NCI-H345 treated with DMSO at 0.1 percent for 48 hours (cell line): ENCODE results near the gene KLHL25.
"Not testable (repeated sequence)": the region's sequence is repeated elsewhere in the genome, so short reads cannot be mapped to it uniquely, and the experiment has no call there.

ENCODE experiments used
- DNase-seq: peaks from one replicate; lab custom pipeline; 2025; ENCODE audit not compliant: unreplicated experiment; lab: John Stamatoyannopoulos, UW

The KLHL25 gene

GRCh38 chr15:85794598-85795336 lies at the start of gene KLHL25:
Gene KLHL25, minus strand, starts transcription at chr15:85794925. Its CDS starts 25,115 bp downstream, at chr15:85769810.
- peak; percentile 63 for DNase-seq

- no peak for DNase-seq
These were observed 46.1 kb upstream of the KLHL25 start for GRCh38 chr15:85840802-85841152.

GRCh38 chr15:85840079-85840801 lies 45.5 kb upstream of the KLHL25 start:
- DNase-seq = peak; percentile 26

GRCh38 chr15:85839643-85840042 lies 44.9 kb upstream of the KLHL25 start:
- no peak for DNase-seq

GRCh38 chr15:85838655-85839054 lies 43.9 kb upstream of the KLHL25 start:
- no peak for DNase-seq

- DNase-seq = no peak
These were observed 43.2 kb upstream of the KLHL25 start for GRCh38 chr15:85837881-85838280.

- no peak for DNase-seq
These were observed 42.3 kb upstream of the KLHL25 start for GRCh38 chr15:85837011-85837433.

- no peak for DNase-seq
These were observed 39.9 kb upstream of the KLHL25 start for GRCh38 chr15:85834651-85835050.

- no peak for DNase-seq
These were observed 37.7 kb upstream of the KLHL25 start for GRCh38 chr15:85832394-85832793.

GRCh38 chr15:85831415-85832113 lies 36.8 kb upstream of the KLHL25 start:
- no peak for DNase-seq

- not testable (repeated sequence) for DNase-seq
These were observed 35.0 kb upstream of the KLHL25 start for GRCh38 chr15:85829754-85830153.

- DNase-seq = no peak
These were observed 34.1 kb upstream of the KLHL25 start for GRCh38 chr15:85828874-85829273.

GRCh38 chr15:85828126-85828525 lies 33.4 kb upstream of the KLHL25 start:
- no peak for DNase-seq

- no peak for DNase-seq
These were observed 32.2 kb upstream of the KLHL25 start for GRCh38 chr15:85826756-85827515.

GRCh38 chr15:85825719-85826118 lies 31.0 kb upstream of the KLHL25 start:
- no peak for DNase-seq

GRCh38 chr15:85825118-85825517 lies 30.4 kb upstream of the KLHL25 start:
- DNase-seq = no peak

- DNase-seq = no peak
These were observed 26.8 kb upstream of the KLHL25 start for GRCh38 chr15:85821545-85821944.

GRCh38 chr15:85819938-85820337 lies 25.2 kb upstream of the KLHL25 start:
- DNase-seq = no peak

- no peak for DNase-seq
These were observed 18.5 kb upstream of the KLHL25 start for GRCh38 chr15:85813234-85813633.

- DNase-seq = no peak
These were observed 15.3 kb upstream of the KLHL25 start for GRCh38 chr15:85810075-85810474.

GRCh38 chr15:85805420-85805819 lies 10.7 kb upstream of the KLHL25 start:
- DNase-seq = no peak
